NCI-H1105 treated with DMSO at 0.1 percent for 48 hours (cell line): ENCODE results near the gene GPX1.
"Not testable (repeated sequence)": the region's sequence is repeated elsewhere in the genome, so short reads cannot be mapped to it uniquely, and the experiment has no call there.

Experiments
- DNase-seq: peaks from one replicate; lab custom pipeline; 2025; lab: John Stamatoyannopoulos, UW

GPX1 gene

DNA sequence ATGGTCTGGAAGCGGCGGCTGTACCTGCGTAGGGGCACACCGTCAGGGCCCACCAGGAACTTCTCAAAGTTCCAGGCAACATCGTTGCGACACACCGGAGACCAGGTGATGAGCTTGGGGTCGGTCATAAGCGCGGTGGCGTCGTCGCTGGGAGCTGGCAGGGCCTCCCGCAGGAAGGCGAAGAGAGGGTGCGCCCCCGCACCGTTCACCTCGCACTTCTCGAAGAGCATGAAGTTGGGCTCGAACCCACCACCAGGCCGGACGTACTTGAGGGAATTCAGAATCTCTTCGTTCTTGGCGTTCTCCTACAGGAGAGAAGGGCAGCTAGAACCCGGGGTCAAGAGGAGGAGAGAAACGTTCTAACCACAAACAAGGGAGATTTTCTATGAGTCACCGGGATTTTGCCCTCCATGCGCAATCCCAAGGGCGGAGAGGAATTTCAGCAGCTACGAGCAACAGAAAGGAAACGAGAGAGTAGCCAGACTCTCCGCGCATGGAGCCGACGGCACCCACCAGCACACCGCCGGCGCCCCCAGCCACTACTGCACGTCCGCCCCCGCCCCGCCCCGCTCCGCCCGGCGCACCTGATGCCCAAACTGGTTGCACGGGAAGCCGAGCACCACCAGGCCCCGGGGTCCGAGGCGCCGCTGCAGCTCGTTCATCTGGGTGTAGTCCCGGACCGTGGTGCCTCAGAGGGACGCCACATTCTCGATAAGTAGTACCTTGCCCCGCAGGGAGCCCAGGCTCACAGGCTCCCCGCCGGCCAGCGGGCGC lies 523 bp downstream of the GPX1 start:
- not testable (repeated sequence) for DNase-seq

DNA sequence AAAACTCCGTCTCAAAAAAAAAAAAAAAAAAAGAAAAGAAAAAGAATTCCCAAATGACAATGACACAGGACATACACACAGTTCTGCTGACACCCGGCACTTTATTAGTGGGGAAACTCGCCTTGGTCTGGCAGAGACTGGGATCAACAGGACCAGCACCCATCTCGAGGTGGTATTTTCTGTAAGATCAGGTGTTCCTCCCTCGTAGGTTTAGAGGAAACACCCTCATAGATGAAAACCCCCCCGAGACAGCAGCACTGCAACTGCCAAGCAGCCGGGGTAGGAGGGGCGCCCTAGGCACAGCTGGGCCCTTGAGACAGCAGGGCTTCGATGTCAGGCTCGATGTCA lies 1.1 kb downstream of the GPX1 start:
- DNase-seq: not testable (repeated sequence)

- DNase-seq: no peak
These were observed 5.2 kb downstream of the GPX1 start for GRCh38 chr3:49352890-49353421.

- DNase-seq: no peak
These were observed 5.9 kb downstream of the GPX1 start for GRCh38 chr3:49352281-49352680.

GRCh38 chr3:49351521-49352011 lies 6.6 kb downstream of the GPX1 start:
- DNase-seq: no peak

DNA sequence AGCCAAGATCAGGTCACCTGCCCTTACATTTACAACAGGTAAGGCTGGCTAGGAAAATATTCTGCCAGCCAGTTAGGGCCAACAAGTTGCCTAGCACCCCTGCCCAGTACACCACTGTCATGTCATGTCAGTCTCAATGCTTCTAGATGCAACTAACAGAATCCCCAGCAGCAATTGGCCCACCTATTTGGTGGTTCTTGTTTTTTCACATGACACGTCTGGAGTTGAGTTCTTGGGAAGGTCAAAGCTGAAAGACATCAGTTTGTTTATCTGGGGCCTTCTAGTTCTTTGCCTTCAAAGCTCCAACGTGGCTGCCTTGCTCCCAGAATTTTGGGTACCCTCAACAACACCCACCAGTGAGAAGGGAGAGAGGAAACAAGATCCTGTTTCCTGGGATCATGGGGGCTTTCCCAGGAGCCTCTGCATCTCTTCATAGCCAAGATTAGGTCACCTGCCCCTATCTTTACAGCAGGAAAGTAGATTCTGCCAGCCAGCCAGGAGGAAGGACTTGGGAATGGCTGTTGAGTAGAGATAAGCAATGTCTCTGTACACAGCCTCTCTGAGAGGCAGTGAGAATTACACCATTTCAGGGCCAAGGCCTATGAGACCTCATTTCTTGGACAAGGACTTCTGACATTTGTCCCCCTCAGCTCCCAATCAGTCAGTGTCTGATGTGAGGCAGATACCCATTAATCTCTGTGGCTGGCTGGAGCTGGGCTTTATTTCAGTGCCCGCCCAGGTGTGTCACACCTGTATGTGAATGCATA lies 8.6 kb downstream of the GPX1 start:
- no peak for DNase-seq

DNA sequence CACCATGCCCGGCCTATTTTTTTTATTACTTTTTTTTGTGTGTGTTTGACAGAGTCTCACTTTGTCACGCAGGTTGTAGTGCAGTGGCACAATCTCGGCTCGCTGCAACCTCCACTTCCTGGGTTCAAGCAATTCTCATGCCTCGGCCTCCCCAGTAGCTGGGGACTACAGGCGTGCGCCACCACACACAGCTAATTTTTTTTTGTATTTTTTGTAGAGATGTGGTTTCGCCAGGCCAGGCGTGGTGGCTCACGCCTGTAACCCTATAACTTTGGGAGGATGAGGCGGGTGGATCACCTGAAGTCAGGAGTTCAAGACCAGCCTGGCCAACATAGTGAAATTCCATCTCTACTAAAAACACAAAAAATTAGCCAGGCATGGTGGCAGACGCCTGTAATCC lies 9.8 kb downstream of the GPX1 start:
- not testable (repeated sequence) for DNase-seq

DNA sequence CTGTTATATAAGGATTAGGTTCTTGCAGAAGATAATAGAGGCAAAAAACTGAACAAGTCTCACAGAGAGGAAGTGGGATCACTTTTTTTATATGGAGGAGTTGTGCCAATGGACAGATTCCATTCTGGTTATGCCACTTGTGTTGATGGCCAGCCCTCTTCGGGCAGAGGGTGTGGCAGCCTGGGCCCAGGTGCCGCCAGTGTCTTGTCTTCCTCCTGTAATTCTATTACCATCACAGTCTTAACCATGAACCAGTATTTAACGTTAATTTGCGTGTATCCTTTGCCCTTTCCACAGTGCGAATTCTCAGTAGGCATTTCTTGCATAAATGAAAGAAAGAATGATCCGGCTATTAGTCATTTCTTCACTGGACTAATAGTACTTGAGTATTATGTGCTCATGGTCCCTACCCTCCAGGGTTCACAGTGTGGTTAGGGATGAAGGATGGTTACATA lies 11.3 kb downstream of the GPX1 start:
- no peak for DNase-seq

GRCh38 chr3:49343163-49343562 lies 15.0 kb downstream of the GPX1 start:
- DNase-seq: no peak

GRCh38 chr3:49341996-49342395 lies 16.2 kb downstream of the GPX1 start:
- DNase-seq: no peak

GRCh38 chr3:49339941-49340800 lies 18.0 kb downstream of the GPX1 start, which contains the start of gene USP4:
Gene USP4 (minus strand): TSS chr3:49340053. CDS start chr3:49340024, 29 bp downstream.
- peak; percentile 78 for DNase-seq

- no peak for DNase-seq
These were observed 18.6 kb downstream of the GPX1 start for GRCh38 chr3:49339581-49339940.

- DNase-seq: no peak
These were observed 24.1 kb downstream of the GPX1 start for GRCh38 chr3:49333916-49334633.

- DNase-seq: no peak
These were observed 25.1 kb downstream of the GPX1 start for GRCh38 chr3:49333091-49333490.

DNA sequence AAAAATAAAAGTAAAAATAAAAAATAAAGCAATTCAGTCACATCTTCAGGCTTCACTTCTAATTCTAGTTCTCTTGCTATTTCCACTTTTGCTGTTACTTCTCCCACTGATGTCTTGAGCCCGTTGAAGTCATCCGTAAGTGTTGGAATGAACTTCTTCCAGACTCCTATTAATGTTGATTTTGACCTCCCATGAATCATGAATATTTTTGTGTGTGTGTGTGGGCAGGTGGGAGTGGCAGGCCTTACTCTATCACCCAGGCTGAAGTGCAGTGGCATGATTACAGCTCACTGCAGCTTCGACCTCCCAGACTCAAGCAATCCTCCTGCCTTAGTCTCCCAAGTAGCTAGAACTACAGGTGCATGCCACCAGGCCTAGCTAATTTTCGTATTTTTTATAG lies 29.0 kb downstream of the GPX1 start:
- DNase-seq: no peak

- DNase-seq: not testable (repeated sequence)
These were observed 29.8 kb downstream of the GPX1 start for GRCh38 chr3:49328350-49328749.

DNA sequence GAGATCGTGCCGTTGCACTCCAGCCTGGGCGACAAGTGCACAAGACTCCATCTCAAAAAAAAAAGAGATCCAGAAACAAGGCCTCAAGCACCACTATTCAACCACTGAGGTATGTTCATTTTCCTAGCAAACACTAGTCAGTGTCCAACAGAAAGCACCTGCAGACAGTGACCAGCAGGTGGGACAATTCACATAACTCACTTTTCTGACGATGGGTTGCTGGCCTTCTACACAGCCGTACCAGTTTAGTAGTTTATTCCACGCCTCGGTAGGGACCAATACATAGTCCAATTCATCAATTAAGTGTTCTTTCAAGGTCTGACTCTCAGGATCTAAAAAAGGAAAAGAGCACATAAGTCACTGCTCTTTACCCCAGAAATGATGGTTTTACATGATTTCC lies 30.7 kb downstream of the GPX1 start:
- no peak for DNase-seq

DNA sequence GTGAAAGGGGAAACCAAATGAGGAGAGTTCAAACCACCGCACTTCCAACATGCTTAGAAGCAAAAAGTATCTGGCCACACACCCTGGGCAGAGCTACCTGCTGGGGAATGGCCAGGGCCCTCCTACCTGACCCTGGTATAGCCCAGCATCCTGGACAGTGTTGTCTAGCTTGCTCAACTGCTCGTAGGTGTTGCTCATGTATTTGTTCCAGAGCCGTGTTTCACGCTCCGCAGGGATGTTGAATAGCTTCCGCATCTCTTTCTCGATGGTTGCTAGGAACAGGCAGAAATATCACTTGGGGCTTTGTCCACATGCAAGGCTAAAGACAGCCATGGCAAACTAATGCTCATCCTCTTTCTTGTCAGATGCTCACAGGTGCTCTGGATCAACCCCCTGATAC lies 33.4 kb downstream of the GPX1 start:
- DNase-seq: no peak

GRCh38 chr3:49316696-49317457 lies 41.3 kb downstream of the GPX1 start:
- no peak for DNase-seq

GRCh38 chr3:49313896-49314688 lies 44.1 kb downstream of the GPX1 start:
- DNase-seq: no peak
